ENCODE data around the gene SPESP1.

- TF ChIP-seq POLR2A (IDR thresholded peaks at IDR 0.05; ENCODE audit: low read length) (no peak), GATA1 (IDR thresholded peaks at IDR 0.05; ENCODE audit: low read depth, low read length) (no peak)
Observed at GRCh38 chr15:68990231-68990991, 60.1 kb downstream of the SPESP1 start.
